GM21526 (cell line): Measurements from ENCODE around the gene PLCB4.
"Not testable (repeated sequence)": the region's sequence is repeated elsewhere in the genome, so short reads cannot be mapped to it uniquely, and the experiment has no call there.

Experiments
- ATAC-seq: cut with Tn5 transposase; IDR thresholded peaks from one replicate; pipeline ENCODE4 v1.9.1; 2021; ENCODE audit warnings: moderate library complexity; ENCODE audit not compliant: unreplicated experiment, low FRiP score

The PLCB4 gene

DNA sequence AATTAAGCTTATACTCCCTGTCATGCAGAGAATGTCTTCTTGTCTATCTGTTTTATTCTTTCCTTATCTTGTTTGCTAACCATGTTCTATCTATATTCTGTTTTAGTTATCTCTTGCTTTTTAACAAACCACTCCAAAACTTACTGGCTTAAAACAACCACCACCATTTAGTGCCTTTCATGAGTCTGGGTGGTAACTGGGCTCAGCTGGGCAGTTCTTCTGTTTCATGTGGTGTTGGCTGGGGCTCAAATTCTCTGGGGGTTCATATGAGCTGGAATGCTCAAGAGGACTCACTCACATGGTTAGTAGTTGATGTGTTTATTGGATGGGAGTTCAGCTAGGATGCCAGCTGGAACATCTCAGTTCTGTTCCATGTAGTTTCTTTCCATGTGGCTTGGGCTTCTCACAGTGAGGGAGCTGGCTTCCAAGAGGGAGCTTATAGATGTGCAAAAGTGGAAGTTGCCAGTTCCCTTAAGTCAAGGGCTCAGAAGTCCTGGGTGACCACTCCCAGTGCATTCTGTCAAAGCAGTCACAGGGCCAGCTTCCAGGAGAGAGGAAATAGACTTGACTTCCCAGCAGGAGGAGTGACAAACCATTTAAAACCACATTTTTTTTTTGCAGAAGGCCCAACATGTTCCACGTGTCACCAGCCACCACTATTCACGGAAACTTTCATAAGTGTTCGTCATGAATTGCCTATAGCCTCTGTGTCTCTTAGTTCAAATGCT lies 70.4 kb downstream of the PLCB4 start:
- ATAC-seq, result no peak

DNA sequence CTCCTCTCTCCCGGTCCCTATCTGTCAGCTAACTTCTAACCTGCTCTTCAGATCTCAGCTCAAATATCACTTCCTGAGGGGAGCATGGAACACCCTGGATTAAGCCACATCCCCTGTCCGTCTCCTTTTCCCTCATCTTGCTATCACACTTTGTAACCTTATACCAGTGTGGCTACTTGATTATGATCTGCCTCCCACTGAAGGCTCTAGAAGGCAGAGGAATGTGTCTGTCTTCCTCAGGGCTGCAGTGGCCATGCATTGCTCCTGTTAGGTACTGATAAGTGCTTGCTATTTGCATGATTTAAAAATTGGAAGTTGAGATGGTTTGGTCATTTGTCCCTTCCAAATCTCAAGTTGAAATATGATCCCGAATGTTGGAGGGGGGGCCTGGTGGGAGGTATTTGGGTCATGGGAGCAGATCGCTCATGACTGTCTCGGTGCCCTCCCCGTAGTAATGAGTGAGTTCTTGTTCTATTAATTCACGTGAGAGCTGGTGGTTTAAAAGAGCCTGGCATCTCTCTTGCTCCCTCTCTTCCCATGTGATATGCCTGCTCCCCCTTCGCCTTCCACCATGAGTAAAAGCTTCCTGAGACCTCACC lies 71.4 kb downstream of the PLCB4 start:
- ATAC-seq, result no peak

DNA sequence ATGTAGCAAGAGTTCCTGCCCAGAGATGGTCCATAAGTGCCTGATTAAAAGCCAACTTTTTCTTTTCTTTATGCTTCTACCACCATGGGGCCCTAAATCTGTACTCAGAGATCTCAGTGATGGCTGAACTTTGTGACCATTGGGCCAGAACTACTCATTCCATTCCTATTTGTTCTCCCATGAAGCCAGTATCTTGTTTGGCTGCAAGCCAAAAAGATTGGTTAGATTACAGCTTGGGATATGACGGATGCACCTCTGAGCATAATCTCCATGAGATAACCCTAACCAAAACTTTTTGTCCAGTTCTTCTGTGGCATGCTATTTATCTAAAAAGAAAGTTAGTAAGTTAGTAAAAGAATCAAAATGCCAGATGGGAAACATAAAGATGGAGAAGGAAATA lies 72.2 kb downstream of the PLCB4 start:
- no peak for ATAC-seq

DNA sequence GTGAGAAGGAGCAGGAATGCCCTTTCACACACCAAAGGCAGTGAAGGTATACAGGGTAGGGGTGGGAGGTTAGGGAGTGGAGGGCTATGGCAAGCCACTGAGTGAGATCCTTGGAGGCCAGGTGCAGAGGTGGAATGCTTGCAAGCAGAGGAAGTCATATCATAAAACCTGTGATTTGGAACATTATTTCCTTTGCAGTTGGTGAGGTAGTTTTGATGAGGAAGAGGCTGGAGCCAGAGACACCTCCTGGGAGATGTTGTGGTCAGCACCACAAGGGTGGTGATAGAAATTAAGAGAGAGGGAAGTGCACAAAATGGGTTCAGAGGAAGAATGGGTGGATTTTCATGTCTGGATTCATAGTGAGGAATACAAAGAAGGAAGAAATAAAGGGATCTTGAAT lies 73.0 kb downstream of the PLCB4 start:
- no peak for ATAC-seq

DNA sequence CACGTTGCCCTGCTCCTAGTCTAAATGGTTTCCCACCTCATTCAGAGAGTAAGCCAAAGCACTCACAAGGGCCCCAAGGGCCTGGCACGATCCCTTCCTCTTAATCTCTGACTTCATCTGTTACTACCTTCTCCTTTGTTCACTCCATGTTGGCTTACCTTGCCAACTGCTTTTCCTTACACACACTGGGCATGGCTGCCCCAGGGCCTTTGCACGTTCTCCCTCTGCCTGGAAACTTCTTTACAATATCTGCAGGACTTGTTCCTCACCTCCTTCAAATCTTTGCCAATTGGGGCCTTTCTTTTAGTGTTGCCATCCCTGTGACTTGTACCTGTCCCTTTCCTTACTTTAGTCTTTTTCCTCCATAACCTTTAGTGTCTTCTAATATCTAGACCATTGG lies 73.9 kb downstream of the PLCB4 start:
- ATAC-seq, result no peak

DNA sequence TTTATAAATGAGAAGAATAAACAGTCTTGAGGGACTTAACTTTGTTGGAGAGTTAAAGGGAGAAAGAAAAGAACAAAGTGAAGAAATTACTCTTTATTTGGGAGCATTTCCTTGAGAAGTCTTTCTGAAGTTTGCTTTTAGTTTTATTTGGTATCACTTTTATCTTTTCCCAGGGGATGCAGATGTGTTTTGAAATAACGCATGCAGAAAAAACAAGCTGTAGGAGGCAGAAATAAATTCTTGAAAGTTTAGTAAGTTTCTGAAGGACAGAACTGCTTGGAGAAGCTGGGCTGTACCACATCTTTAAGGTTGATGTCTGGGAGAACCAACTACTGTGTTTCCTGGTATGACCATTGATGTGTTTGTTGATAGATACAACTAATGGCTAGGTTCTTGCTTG lies 75.0 kb downstream of the PLCB4 start:
- ATAC-seq, result no peak

DNA sequence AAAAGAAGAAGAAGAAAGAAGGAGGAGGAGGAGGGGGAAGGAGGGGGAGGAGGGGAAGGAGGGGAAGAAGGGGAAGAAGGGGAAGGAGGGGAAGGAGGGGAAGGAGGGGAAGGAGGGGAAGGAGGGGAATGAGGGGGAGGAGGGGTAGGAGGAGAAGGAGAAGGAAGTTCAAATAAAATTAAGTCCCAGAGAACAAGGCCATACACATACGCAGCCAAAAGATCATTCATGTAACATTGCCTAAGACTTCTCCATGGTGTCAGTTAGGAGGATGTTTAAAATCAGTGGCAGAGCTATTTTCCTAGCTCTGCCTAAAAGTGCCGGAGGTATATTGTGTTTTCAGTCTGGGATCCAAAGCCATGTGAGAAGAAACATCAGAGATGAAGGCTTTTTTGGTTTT lies 75.8 kb downstream of the PLCB4 start:
- no peak for ATAC-seq

DNA sequence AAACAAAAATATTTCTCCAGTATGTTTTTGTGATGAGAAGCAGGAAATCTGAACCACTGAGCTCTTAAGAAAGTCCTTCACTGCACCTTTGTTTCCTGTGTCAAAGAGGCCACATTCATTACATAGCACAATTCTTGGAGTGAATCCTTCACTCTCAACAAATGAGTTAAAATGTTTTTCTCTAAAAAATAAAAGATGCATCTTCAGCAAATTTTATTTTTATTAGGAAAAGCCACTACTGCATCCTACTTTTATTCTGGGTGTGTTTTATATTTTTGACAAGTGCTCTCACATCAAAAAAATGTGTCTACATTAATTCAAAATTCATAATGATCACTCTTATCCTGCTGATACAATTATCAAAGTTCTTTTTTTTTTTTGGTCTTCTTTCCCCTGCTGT lies 76.3 kb downstream of the PLCB4 start:
- ATAC-seq, result no peak

DNA sequence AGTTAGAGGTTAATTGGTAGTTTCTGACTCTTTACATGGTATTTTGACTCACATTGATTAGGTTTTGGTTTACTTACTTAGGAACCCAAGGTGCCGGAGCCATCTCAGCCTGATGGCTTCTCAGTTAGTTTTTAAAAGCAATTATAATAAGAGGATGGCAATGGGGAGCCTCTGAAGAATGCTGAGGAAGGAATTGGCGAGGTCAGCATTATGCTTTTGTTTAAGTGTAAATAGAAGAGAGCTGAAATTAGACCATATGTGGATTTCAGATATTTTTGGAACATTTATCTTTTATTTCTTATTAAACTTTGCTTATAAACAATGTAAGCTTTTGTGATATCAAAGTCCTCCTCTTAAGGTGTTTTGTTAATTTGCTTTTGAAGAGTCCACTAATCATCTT lies 77.8 kb downstream of the PLCB4 start:
- no peak for ATAC-seq

DNA sequence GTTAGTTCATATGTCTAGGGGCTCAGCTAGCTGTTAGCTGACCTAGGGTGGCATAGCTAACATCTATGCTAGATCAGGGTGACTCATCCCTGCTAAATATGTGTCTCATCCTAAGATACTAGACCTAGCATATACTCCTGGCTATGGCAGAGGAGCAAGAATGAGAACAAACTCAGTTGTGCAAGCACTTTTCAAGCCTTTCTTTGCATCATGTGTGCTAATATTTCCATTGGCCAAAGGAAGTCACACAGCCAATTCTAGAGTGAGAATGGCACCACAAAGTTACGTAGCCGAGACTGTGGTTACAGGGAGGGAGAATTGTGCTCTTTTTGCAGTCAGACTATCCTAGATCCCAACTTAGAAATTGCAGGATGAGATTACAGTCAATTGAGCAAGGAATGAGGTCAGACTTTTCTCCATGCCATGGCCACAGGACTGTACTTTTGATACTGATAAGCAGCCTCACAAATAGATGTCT lies 78.7 kb downstream of the PLCB4 start:
- ATAC-seq, result no peak

DNA sequence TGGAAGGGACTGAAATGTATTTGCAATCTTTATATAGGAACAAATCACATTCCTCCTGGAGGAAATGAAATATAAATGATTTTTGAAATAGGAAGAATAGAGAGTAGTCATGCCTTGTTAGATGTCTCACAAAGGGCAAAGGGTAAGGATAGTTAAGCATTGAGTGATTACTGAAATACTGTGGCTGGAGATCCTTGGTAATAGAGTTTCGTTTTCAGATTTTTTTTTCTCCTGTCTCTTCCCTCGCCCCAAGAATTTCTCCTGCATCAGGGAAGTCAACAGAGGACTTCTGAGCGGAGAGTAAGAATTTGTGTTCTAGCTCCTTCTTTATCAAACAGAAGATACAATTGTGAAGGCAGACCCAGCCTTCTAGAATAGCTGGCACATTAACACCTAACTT lies 79.4 kb downstream of the PLCB4 start:
- ATAC-seq, result no peak

DNA sequence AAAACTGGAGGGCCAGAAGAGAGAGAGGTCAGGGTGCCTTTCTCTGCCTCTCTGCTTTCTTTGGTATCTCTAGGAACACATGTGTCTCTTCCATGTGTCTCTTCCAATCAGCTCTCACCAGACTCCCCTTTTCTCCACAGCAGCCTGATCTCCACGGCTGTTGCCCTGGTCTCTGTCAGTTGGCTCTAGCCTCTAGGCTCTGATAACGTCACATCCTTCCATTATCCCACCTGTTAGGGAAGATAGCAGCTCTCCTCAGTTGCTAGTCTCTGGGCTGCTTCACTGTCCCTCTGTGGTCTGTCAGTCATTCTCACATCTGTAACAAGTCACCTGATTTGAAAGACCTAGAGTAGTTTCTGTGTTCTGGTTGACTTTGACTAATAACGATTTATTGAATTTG lies 80.2 kb downstream of the PLCB4 start:
- no peak for ATAC-seq

DNA sequence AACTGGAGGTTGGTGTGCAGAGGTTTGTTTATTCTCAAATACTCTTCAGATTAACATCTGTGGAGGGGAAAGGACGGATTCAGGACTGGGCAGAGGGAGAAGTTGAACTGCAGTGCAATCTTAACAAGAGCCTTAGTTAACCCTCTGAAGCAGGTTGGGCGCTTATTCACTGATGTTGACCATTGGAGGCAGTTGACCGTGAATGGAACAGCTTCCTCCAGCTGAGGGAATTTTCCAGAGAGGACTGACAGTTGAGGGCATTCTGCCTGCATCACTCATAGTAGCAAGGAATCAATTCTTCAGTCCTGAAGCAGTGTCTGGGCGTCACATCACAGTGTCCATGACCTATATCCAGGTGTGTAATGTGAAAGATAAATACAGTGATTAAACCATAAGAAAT lies 80.9 kb downstream of the PLCB4 start:
- ATAC-seq, result no peak

DNA sequence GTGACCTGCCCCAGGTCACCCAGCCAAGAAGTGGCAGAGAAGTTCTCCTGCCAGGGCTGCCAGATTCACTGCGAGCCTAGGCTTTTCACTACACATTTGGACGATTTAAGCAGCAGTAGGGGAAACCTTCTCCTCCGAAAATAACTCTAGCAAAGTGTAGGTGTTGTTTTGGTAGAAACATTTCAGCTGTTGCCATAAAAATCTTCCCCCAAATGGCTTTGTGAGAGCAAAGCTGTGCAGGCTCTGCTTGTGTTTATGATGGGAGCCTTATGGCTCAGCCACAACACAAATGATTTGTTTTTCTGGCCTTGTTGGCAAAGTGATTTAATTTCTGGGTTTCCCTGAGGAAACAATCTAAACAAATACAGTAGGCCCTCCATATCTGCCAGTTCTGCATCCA lies 81.8 kb downstream of the PLCB4 start:
- no peak for ATAC-seq

DNA sequence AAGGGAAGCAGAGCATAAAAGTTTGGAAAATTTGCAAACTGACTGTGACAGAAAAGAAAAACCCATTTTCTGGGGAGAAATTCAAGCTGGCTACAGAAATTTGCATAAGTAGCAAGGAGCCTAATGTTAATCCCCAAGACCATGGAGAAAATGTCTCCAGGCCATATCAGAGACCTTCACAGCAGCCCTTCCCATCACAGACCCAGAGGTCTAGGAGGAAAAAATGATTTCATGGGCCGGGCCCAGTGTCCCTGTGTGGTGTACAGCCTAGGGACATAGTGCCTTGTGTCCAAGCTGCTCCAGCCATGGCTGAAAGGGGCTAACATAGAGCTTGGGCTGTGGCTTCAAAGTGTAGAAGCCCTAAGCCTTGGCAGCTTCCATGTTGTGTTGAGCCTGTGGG lies 83.3 kb downstream of the PLCB4 start:
- ATAC-seq, result not testable (repeated sequence)

DNA sequence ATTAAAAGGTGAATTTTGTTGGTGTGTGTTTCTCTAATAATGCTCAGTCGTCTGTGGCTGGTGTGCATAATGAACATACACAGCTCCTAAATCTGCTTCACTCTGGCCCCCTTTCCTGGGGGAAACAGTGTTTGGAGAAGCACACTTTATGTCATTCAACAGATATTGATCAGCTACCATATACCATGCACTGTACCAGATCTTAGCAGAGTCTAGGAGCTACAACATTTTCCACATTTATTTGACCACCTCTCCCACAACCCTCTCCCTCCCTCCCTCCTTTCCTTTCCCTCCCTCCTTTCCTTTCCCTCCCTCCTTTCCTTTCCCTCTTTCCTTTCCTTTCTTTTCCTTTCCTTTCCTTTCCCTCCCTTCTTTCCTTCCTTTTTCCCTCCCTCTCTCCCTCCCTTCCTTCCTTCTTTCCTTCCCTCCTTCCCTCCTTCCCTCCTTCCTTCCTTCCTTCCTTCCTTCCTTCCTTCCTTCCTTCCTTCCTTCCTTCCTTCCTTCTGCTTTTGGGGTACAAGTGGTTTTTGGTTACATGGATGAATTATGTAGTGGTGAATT lies 85.7 kb downstream of the PLCB4 start:
- ATAC-seq, result no peak

DNA sequence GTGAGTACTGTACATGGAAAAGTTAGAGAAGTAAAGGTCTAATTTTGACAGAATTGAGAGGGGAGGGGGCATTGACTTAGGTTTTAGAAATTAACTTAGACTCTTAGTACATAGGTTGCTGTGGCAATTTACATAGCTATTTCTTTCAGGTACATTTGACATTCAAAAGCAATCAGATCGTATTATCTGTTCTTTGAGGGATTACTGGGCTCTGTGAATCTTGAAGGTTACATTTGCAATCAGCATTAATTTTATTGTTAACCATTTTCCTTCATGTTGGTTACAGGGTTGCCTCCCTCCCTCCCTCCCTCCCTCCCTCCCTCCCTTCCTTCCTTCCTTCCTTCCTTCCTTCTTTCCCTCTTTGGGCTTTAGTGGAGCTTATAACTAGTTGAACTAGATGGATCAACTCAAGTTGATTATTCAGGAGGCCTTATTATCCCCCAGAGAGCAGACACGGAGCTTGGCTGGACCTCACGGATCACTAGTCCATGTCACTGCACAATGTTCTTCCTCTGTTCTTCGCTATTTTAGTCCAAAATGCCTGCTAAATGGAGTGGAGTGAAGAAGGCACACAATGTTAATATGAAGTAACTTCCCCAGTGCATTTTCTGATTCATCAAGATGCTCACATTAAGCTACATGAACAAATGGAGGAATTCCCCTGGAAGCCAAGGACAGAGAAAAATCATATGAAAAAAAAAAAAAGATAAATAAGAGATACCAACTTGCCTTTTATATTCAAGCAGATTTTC lies 87.8 kb downstream of the PLCB4 start:
- no peak for ATAC-seq

DNA sequence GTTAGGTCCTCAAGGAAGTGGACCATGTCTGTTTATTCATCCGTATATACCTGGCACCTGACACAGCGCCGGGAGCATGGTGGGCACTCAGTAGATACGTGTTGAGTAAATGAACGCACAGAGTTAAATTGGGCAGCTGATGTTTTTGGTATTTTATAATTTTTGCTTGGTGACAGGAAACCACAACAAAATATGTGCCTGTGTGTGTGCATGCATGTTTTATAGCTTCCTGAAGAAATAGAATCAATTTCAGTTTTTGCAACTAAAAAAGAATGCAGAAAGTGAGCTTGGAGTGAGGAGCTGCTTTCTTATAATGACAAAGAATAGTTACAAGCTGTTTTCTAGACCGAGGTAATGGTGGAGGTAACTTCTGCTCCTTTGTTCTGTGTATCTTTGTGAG lies 91.4 kb downstream of the PLCB4 start:
- ATAC-seq, result no peak

DNA sequence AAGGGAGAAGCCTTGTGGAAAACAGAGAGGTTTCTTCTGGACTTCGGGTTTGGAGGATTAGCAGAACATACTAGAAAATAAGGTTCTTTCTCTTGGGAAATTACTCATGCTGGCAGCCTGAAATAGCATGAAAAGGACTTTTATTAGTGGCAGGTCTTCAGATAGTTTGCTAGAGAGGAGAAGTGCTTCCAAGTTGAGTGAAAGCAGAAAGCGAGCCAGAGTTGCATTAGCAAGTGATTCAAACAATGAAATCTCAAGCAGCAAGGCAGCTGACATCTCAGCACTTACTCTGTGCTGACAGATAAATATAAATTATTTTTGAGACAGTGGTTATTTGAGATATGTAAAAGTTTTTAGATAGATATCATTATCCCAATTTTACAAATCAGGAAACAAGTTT lies 91.9 kb downstream of the PLCB4 start:
- ATAC-seq, result no peak

DNA sequence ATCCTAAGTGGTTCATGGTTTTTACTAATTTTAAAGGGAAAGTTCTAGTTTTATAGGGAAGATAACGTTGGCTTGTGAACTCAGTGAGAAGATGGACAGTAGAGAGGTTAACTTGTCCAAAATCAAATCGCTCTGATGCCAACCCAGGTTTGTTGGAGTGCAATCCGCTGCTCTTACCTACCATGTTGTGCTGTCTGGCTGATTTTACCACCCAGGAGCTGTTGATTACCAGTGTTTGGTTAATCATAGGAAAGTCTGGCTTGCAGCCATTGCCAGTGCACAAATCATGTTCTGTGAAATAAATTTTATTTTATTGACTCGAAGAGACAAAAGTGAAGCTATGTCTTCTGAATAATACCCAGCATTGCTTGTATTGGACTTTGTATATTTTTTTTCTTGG lies 92.4 kb downstream of the PLCB4 start:
- no peak for ATAC-seq

DNA sequence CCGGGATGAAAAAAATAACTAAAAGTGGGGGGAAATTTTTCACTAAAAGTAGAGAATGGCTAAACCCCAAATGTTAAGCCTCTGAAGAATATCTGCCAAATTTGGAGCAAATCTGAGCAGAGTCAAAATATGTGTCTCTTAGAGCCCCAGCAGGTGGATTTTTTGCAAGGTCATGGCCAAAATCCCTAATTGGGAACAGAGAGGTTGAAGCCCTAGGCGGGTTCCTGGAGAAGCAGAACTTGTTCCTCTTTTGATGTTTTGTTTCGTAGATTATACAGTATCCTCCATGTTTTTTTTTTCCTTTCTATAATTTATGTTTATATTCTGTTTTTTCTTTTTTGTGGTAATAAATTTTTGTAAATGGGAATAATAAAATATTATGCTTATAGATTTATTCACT lies 94.4 kb downstream of the PLCB4 start:
- ATAC-seq, result no peak

DNA sequence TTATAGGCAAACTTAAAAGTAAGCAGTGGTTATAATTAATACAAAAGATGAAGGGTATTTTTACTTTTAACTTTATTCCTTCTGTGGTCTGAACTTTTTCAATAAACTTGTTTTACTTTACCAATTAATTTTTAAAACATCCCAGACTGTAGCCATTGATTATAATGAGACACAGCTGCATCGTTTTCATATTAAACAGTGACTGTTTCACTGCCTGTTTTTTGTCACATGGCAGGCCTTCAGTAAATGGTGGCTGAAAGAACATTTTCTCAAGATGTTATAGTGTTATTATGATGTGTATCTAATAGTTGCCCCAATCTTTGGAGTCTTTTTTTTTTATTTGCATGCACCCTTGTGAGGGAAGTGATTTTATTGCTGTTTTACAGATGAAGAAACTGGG lies 95.1 kb downstream of the PLCB4 start:
- ATAC-seq, result no peak
